ENCODE results near the gene SPINK13. TPM values are rescaled to one million over a fixed set of nuclear protein-coding genes. Genes with fewer than 3 reads are reported as not detected.
"Not testable (repeated sequence)": the region's sequence is repeated elsewhere in the genome, so short reads cannot be mapped to it uniquely, and the experiment has no call there.

The SPINK13 gene, protein sequence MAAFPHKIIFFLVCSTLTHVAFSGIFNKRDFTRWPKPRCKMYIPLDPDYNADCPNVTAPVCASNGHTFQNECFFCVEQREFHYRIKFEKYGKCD
- total RNA-seq = not detected
- long read RNA-seq, donor 1 = 0 reads
- long read RNA-seq, donor 2 = 0 reads

DNA sequence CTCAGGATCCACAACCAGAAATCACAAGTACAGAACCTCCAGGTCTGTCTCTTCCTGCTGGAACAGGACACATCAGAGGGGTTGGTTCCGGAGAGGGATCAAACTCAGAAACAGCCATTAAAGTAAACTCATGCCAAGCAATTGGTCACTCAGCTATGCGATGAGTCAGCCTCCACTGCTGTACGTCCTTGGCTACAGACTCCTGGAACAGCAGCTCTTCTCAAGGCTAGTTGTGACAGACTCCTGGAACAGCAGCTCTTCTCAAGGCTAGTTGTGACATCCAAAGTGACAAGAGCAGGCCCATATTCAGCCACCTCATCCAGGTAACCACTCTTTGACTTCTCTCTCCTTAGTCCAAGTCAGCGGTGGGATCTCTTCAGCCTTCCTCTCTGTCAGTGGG lies at the start of gene SPINK13:
TSS of gene SPINK13 (plus strand) at position 229 of the 400 bp plus-strand sequence. CDS start 1,279 bp downstream, outside the sequence.
- DNase-seq (ENCODE audit: low spot score) = no peak
- intact Hi-C loops (cut with DNase I) = no loop called here

DNA sequence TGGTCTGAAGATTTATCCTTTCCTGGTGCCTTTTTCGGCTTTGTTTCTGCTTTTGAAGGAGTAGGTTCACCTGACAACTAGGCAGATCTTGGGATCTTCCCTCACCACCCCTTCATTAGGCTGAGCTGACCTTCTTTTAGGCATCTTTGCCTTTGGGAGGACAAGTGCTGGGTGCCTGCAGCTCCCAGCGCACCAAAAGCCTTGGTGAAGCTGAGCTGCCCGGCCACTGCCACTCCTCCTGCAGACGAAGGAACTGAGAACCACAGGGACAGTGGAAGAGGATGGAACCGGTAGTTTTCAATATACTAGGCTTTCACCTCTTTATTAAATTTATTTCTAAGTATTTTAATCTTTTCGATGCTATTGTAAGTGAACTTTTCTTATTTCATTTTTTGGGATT lies 47.1 kb upstream of the SPINK13 start:
- intact Hi-C loops (cut with DNase I) = no loop called here
- no peak for DNase-seq (ENCODE audit: low spot score)

DNA sequence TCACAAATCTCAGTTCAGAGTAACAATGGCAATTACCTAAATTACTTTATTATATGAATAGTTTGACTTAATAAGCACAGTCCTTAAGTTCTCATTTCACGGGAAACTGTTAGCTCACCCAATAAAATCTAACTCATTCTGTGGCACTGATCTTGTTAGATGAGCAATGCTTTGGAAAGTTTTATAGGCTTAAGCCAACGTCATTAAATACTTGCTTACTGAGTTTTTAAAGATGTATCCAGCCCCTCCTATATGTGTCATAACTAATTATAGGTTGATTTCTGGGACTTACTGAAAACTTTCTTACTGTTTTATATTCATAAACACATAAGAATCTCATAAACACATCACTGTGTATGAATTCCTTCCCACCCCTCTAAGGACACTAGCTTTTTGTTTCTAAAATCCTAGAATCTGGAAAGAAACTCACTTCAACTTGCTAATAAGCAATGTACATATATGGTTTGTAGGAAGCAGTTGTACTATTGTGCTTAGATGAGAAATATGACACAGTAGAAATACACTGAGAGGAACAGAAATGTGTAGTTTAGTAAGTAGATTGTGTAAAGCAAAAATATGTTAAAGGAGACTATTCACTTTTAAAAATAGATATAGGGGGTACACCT lies 44.4 kb upstream of the SPINK13 start:
- intact Hi-C loops (cut with DNase I) = no loop called here
- no peak for DNase-seq (ENCODE audit: low spot score)

DNA sequence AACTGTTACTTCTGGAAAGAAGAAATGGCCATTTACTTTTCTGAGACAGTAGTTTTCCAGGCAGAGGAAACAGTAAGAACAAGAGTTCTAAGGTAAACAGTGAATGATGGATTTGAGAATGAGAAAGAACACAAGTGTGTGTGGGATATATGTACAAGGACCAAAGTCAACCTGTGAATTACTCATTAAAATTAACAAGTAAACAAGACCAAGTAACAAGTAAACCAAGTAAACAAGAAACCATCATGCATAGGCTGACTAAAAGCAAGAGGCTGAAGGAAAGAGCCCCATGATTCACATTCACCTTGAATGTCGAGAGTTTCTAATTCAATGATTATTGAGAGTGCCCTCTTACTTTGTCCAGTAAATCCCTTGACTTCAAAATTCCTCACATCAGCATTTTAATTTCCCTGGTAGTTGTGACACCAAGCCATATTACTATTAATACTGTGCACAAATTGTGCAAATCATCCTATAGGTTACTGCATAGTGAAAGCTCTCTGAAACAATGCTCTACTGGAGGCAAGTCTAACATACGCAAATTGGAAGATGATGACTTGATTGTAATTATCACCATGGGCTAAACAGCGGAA lies 40.1 kb upstream of the SPINK13 start:
- no peak for DNase-seq (ENCODE audit: low spot score)
- intact Hi-C loops (cut with DNase I) = no loop called here

- intact Hi-C loops (cut with DNase I) = no loop called here
- DNase-seq (ENCODE audit: low spot score) = no peak
Measured at GRCh38 chr5:148229840-148230239, 38.8 kb upstream of the SPINK13 start.

GRCh38 chr5:148230240-148230639 lies 38.4 kb upstream of the SPINK13 start:
- intact Hi-C loops (cut with DNase I) = no loop called here
- DNase-seq (ENCODE audit: low spot score) = no peak

- no peak for DNase-seq (ENCODE audit: low spot score)
- intact Hi-C loops (cut with DNase I) = no loop called here
Measured at GRCh38 chr5:148237785-148238417, 30.7 kb upstream of the SPINK13 start.

DNA sequence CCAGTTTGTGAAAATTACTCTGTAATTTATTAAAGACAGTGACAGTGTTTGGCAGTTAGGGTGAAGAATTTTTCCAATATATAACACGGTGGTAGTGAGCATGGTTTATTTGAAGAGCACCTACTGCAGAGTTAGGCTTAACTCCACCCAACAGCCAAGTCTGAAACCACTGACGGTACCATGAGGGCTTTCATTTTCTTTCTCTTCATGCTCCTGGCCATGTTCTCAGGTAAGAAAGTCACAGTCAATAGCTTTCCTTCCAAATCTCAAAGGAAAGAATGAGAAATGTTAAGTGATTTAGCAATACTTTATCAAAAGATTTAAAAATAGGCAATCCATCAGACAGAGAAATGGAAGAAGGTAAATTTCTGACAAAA lies 30.2 kb upstream of the SPINK13 start, which contains the start of gene MARCOL:
TSS of gene MARCOL (plus strand) at position 108 of the 377 bp plus-strand sequence. CDS start at position 181, 73 bp downstream.
- intact Hi-C loops (cut with DNase I) = no loop called here
- no peak for DNase-seq (ENCODE audit: low spot score)

DNA sequence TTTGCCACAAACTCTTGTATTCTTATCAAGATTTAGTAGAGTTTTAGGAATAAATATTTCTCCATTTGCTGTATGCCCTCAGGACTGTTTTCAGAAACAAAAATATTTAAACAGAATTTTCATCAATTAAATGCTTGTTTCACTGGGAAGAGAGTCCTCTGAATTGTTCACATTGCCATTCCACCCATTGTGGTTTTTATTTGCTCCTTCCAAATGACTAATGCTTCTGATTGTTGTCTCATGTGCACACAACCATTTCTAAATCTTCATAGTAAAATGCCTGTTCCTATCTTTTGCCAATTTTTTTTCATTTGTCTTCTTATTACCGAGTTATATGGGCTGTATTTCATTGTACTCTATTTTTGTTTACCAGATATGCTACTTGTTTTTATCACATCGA lies 19.7 kb upstream of the SPINK13 start:
- no peak for DNase-seq (ENCODE audit: low spot score)
- intact Hi-C loops (cut with DNase I) = no loop called here

DNA sequence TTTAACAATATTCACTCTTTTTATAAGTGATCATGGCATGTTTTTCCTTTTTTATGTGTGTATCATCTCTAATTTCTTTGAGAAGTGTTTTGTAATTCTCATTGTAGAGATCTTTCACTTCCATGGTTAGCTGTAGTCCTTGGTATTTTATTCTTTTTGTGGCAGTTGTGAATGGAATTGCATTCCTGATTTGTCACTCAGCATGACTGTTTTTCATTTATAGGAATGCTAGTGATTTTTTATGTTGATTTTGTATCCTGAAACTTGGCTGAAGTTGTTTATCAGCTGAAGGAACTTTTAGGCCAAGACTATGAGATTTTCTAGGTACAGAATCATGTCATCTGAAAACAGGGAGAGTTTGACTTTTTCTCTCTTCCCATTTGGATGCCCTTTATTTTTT lies 13.1 kb upstream of the SPINK13 start:
- DNase-seq (ENCODE audit: low spot score) = no peak
- intact Hi-C loops (cut with DNase I) = no loop called here

DNA sequence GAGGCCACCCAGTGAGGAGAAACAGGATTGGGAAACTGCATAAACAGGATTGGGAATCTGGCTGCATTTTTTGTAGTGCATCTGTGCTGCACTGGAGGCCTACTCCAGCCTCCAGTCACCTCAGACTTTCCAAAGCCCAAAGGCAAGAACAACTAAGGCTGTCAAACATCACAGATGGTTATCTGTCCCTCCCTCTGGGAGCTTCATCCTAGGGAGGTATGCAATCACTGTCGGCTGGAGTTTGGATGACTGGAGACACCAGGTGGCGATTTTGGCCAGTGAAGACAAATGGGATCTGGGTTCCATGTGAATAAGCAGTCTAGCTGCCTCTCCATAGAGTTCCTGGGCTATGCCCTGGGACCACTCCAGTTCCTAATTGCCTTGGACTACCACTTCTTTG lies 9.3 kb upstream of the SPINK13 start:
- intact Hi-C loops (cut with DNase I) = no loop called here
- DNase-seq (ENCODE audit: low spot score) = peak; percentile 67

GRCh38 chr5:148261221-148261620 lies 7.4 kb upstream of the SPINK13 start:
- DNase-seq (ENCODE audit: low spot score) = no peak
- intact Hi-C loops (cut with DNase I) = no loop called here

- no peak for DNase-seq (ENCODE audit: low spot score)
- intact Hi-C loops (cut with DNase I) = loop anchor here in 1 of 2 donors (2.0 kb wide), 1 partner anchor 15 kb away; no protein-coding TSS in a partner anchor
Measured at GRCh38 chr5:148267962-148268361, 632 bp upstream of the SPINK13 start.

DNA sequence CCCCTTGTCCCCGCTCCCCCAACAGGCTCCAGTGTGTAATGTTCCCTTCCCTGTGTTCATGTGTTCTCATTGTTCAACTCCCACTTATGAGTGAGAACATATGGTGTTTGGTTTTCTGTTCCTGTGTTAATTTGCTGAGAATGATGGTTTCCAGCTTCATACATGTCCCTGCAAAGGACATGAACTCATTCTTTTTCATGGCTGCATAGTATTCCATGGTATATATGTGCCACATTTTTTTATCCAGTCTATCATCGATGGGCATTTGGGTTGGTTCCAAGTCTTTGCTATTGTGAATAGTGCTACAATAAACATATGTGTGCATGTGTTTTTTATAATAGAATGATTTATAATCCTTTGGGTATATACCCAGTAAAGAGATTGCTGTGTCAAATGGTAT lies 6.5 kb downstream of the SPINK13 start:
- intact Hi-C loops (cut with DNase I); DNase-seq (ENCODE audit: low spot score): not testable (repeated sequence)

DNA sequence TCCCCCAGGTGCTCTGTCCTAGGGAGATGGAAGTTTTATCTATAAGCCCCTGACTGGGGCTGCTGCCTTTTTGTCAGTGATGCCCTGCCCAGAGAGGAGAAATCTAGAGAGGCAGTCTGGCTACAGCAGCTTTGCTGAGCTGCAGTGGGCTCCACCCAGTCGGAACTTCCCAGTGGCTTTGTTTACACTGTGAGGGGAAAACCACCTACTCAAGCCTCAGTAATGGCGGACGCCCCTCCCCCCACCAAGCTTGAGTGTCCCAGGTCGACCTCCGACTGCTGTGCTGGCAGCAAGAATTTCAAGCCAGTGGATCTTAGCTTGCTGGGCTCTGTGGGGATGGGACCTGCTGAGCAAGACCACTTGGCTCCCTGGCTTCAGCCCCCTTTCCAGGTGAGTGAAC lies 12.3 kb downstream of the SPINK13 start:
- intact Hi-C loops (cut with DNase I); DNase-seq (ENCODE audit: low spot score): not testable (repeated sequence)

GRCh38 chr5:148281336-148281735 lies 12.7 kb downstream of the SPINK13 start:
- DNase-seq (ENCODE audit: low spot score); intact Hi-C loops (cut with DNase I): not testable (repeated sequence)

DNA sequence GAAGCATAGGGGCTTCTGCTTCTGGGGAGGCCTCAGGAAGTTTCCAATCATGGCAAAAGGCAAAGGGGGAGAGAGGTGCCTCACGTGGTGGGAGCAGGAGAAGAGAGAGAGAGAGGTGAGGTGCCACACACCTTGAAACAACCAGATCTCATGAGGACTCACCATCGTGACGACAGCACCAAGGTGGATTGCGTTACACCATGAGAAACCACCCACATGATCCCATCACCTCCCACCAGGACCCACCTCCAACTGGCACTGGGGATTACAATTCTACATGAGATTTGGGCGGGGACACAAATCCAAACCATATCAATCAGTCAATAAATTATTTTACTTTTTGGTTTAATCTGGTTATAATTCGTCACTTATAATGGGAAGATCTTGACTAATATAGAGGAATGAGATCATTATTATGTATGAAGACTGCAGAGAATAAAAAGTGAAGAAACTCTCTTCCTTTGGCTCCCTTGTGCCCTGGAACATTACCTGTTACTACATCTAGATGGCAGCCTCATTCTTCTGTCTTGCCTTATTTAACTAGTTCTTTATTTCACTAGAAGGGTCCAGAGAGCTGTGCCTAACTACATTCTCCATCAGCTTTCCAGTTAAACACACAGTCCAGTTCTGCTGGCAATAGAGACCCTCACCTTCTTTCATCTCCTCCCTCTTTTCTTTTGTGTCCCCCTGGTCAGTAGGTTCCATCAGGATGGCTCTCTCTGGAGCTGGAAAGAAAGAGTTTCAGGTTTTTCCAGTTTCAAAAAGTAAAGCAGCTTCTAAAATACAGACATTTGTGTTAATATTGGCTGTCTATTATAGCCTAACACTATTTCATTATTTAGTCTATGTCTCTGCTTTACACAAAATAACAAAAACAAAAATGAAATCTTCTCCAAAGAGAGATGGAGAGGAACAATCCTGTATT lies 21.9 kb downstream of the SPINK13 start:
- DNase-seq (ENCODE audit: low spot score) = no peak
- intact Hi-C loops (cut with DNase I) = no loop called here

GRCh38 chr5:148297731-148298130 lies 29.1 kb downstream of the SPINK13 start:
- intact Hi-C loops (cut with DNase I) = no loop called here
- DNase-seq (ENCODE audit: low spot score) = no peak

DNA sequence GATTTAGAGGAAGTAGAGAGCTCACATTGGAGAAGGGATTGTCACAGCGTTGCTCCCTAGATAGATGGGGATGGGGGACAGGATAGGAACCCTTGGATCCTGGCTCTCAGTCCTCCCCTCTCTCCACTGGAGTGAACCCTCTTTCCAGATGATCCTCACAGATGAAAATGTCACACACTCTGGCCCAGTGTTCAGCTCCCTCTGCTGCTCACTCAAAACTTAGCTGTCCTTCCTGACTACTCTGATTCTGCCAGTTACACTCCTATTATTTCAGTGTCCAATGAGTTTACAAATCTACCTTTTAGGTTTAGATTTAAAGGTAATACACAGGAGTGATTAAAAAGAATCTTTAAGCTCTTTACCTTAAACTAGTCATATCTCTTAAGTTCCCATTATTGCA lies 37.9 kb downstream of the SPINK13 start:
- DNase-seq (ENCODE audit: low spot score) = no peak
- intact Hi-C loops (cut with DNase I) = no loop called here

Data from posterior vena cava (tissue), 2 donors.